PC-3 (cell line): ENCODE data around the gene PRKN.

Source experiments
- EZH2 ChIP-seq: fragments of 300-600 bp; sonication (generic); IDR thresholded peaks from one replicate; pipeline ENCODE4 v1.6.1; 2017; ENCODE audit warnings: antibody characterized with exemption, mild to moderate bottlenecking, low read length; ENCODE audit not compliant: unreplicated experiment
- EZH2phosphoT487 ChIP-seq: fragments of 300-600 bp; sonication (generic); IDR thresholded peaks from 2 replicates; pipeline ENCODE4 v1.6.1; 2018; ENCODE audit warnings: mild to moderate bottlenecking, antibody characterized with exemption, low read length, borderline replicate concordance
- TF ChIP-seq, protein P1 (sequence below): fragments of 300-600 bp; sonication (generic); conservative IDR thresholded peaks from 2 replicates; pipeline ENCODE4 v1.5.1; 2017; ENCODE audit warnings: antibody characterized with exemption, low read depth, mild to moderate bottlenecking, low read length

DNA sequence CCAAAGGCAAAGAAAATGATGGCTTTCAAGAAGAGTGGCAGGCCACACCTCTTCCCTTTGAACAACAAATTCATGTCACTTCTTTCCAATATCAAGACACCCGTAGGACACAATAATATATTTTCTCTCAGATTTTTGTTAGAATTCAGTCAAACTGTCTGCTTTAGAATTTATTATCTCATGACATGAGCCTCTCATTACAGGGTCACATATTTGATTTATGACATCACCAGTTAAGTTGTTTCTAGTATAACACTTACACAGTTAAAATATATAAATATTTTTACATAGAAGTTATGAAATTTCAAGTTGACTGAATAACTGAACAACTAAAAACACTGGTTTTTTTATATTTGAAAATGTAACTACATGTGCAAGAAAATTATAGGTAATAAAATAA, 1133.2 kb downstream of the PRKN start:
- TF ChIP-seq, protein P1, sequence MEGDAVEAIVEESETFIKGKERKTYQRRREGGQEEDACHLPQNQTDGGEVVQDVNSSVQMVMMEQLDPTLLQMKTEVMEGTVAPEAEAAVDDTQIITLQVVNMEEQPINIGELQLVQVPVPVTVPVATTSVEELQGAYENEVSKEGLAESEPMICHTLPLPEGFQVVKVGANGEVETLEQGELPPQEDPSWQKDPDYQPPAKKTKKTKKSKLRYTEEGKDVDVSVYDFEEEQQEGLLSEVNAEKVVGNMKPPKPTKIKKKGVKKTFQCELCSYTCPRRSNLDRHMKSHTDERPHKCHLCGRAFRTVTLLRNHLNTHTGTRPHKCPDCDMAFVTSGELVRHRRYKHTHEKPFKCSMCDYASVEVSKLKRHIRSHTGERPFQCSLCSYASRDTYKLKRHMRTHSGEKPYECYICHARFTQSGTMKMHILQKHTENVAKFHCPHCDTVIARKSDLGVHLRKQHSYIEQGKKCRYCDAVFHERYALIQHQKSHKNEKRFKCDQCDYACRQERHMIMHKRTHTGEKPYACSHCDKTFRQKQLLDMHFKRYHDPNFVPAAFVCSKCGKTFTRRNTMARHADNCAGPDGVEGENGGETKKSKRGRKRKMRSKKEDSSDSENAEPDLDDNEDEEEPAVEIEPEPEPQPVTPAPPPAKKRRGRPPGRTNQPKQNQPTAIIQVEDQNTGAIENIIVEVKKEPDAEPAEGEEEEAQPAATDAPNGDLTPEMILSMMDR = no peak
- TF ChIP-seq EZH2 (no peak), EZH2phosphoT487 (no peak)
